ENCODE data around the gene ITPRIPL2. TPM values are rescaled to one million over a fixed set of nuclear protein-coding genes. Genes with fewer than 3 reads are reported as not detected.

Gene ITPRIPL2
- total and polyA plus RNA-seq, 2 of the 13 experiments (the other 11 are each of a cell fraction or from before 2014, with no cell fraction given), result 5.9 to 12.6 TPM

GRCh38 chr16:19113577-19114358, at the start of gene ITPRIPL2 (continued):
- 0 out of 2 replicates have a peak, but pooled peaks have one; percentile 61 for TF ChIP-seq ZNF724P (CRISPR knock-in tag; IDR thresholded peaks at IDR 0.05; ENCODE audit: borderline replicate concordance)
- no peak for TF ChIP-seq JUNB (CRISPR knock-in tag; IDR thresholded peaks at IDR 0.05; ENCODE audit: borderline replicate concordance)
- TF ChIP-seq AHR (CRISPR knock-in tag; IDR thresholded peaks at IDR 0.05), result no peak
- peak; percentile 73; the same call in 1 of the 2 replicates for TF ChIP-seq MTA1 (CRISPR knock-in tag; IDR thresholded peaks at IDR 0.05; ENCODE audit: borderline replicate concordance)
- TF ChIP-seq MLXIP (CRISPR knock-in tag; IDR thresholded peaks at IDR 0.05; ENCODE audit: borderline replicate concordance), result peak; percentile 68; the same call in 1 of the 2 replicates
- no peak for TF ChIP-seq EP300 (IDR thresholded peaks at IDR 0.05; ENCODE audit: low read depth in 2 of 2, low read length in 2 of 2)
- TF ChIP-seq EP300 (CRISPR knock-in tag; IDR thresholded peaks at IDR 0.05; ENCODE audit: borderline replicate concordance), result peak; percentile 49; the same call in 1 of the 2 replicates
- peak; percentile 38 for TF ChIP-seq FOSL2 (CRISPR knock-in tag; IDR thresholded peaks at IDR 0.05)
- TF ChIP-seq HMGA1 (CRISPR knock-in tag; conservative IDR thresholded peaks at IDR 0.05), result no peak
- no peak; the same call in 1 of the 2 replicates for TF ChIP-seq SKIL (CRISPR knock-in tag; IDR thresholded peaks at IDR 0.05; ENCODE audit: borderline replicate concordance)
- peak; percentile 76 for TF ChIP-seq KMT2B (CRISPR knock-in tag; IDR thresholded peaks at IDR 0.05)
- TF ChIP-seq KLF9 (CRISPR knock-in tag; IDR thresholded peaks at IDR 0.05; ENCODE audit: low read depth), result no peak
- TF ChIP-seq PRDM10 (CRISPR knock-in tag; IDR thresholded peaks at IDR 0.05; ENCODE audit: low read depth), result peak; percentile 96
- TF ChIP-seq ZNF180 (CRISPR knock-in tag; IDR thresholded peaks at IDR 0.05; ENCODE audit: borderline replicate concordance, low read depth), result no peak
- peak; percentile 48; the same call in 1 of the 2 replicates for TF ChIP-seq CBFB (CRISPR knock-in tag; IDR thresholded peaks at IDR 0.05)
- no peak for TF ChIP-seq ARID3A (IDR thresholded peaks at IDR 0.05; ENCODE audit: low read depth, low read length)
- TF ChIP-seq NR0B2 (CRISPR knock-in tag; IDR thresholded peaks at IDR 0.05), result peak; percentile 21; the same call in 1 of the 2 replicates

Measured in HepG2 (cell line).